Cardiac fibroblast (primary cell): ENCODE measurements around the gene PRKG2.

Source experiments
- DNase-seq, 2 donors: peaks; one replicate each; pipeline versions ENCODE4 v3.0.0 to v3.0.0-alpha.2; 2010; ENCODE audit warnings: low read depth in 2 of 2
- H3K4me3 ChIP-seq, 2 donors: replicated peaks in 1 of 2; 1 replicate in 1 of 2; 2 replicates in 1 of 2; pipeline ENCODE4 v1.5.1; 2011; ENCODE audit warnings: low read depth in 2 of 2, low read length in 2 of 2, mild to moderate bottlenecking in 2 of 2, moderate library complexity in 1 of 2
- TF ChIP-seq, protein P1 (sequence below): IDR thresholded peaks from one replicate; pipeline ENCODE4 v1.5.1; 2011; ENCODE audit warnings: low read depth, mild to moderate bottlenecking, low read length, inconsistent platforms

Gene PRKG2

GRCh38 chr4:81113024-81113423 is 102.0 kb downstream of the PRKG2 start:
- no peak overlapping the region for H3K4me3 ChIP-seq
- DNase-seq, result no peak
- TF ChIP-seq, protein P1, sequence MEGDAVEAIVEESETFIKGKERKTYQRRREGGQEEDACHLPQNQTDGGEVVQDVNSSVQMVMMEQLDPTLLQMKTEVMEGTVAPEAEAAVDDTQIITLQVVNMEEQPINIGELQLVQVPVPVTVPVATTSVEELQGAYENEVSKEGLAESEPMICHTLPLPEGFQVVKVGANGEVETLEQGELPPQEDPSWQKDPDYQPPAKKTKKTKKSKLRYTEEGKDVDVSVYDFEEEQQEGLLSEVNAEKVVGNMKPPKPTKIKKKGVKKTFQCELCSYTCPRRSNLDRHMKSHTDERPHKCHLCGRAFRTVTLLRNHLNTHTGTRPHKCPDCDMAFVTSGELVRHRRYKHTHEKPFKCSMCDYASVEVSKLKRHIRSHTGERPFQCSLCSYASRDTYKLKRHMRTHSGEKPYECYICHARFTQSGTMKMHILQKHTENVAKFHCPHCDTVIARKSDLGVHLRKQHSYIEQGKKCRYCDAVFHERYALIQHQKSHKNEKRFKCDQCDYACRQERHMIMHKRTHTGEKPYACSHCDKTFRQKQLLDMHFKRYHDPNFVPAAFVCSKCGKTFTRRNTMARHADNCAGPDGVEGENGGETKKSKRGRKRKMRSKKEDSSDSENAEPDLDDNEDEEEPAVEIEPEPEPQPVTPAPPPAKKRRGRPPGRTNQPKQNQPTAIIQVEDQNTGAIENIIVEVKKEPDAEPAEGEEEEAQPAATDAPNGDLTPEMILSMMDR, result no peak

DNA sequence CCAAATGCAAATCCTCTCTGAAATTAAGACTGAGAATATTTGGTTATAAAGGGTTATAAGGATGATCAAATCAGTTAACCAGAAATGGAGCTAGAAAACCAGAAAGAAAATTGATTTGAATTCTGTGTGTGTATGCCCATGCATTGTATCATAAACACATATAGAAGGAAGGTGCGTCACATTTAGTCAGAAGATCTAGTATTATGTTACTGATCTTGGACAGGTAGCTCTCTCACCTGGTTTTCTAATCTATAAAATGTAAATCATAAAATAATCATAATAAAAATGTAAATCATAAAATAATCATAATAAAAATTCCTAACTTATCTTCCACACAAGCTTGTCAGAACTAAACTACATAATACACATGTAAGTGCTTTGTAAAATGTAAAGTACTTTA is 105.7 kb downstream of the PRKG2 start:
- DNase-seq, result no peak
- no peak overlapping the region for H3K4me3 ChIP-seq
- TF ChIP-seq, protein P1, result no peak

GRCh38 chr4:81106150-81106549 is 108.9 kb downstream of the PRKG2 start:
- TF ChIP-seq, protein P1, result no peak
- no peak for DNase-seq
- no peak overlapping the region for H3K4me3 ChIP-seq

- H3K4me3 ChIP-seq, result no peak overlapping the region
- no peak for DNase-seq
- TF ChIP-seq, protein P1, result no peak
Observed at GRCh38 chr4:81102107-81102506, 112.9 kb downstream of the PRKG2 start.

DNA sequence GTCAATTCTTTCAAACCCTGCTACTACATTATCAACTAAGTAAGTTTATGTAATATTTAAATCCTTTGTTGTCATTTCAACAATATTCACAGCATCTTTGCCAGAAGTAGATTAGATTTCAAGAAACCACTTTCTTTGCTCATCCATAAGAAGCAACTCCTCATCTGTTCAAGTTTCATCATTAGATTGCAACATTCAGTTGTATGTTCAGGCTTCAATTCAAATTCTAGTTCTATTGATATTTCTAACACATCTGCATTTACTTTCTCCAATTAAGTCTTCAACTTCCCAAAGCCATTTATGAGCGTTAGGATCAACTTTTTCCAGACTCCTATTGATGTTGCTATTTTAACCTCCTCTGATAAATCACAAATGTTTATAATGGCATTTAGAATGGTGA is 118.5 kb downstream of the PRKG2 start:
- TF ChIP-seq, protein P1, result no peak
- DNase-seq, result peak in 1 of 2 donors; percentile 10
- H3K4me3 ChIP-seq, result no peak overlapping the region

DNA sequence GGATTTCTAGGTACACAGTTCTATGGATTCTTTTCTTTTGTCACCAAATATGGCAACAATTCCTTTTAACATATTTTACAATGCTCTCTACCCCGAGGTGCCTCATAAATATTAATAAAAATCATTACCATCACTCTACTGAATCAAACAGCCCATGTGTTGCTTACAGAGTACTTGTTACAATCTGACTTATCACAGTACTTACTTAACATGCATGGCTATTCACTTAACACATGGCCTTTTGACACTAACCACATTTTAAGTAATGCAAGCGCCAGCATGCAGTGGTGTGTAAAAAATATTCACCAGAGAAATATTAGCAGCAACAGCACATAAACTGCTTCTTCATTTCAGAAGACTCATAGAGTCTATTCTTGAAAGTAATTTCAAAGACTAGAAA is 119.6 kb downstream of the PRKG2 start:
- DNase-seq, result no peak
- H3K4me3 ChIP-seq, result no peak overlapping the region
- TF ChIP-seq, protein P1, result no peak

DNA sequence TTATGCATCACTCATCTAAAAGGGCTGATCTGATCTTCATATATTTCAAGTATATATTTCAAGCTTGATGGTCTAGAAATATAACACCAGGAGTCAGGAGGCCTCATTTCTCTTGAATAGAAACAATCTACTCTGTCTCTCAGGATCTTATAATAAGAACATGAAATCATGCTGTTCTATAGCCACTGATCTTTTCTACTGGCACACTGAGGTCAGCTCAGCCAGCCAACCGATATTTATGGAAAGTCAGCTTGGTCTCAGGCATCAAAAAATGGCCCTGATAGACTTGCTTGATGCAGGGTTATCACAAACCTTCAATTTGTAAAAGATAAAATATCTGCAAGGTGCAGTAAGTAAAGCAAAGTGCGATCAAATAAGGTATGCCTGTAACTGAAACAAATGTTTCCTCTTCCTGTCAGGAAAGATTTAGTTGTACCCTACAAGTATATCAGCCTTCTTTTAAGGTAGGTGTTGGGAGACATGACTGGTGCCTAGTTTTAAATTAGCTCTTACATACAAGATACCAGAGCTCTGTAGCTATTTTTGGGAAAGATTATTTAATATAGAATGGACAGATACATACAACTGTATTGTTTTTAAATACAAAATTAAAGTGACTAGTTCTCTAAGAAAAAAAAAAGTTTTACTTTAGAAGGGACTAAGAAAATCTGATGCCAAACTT is 121.2 kb downstream of the PRKG2 start:
- TF ChIP-seq, protein P1, result no peak
- DNase-seq, result no peak
- no peak overlapping the region for H3K4me3 ChIP-seq
